Heart right ventricle (tissue), 16 donors: Measurements from ENCODE around the gene PERCC1. TPM values are rescaled to one million over a fixed set of nuclear protein-coding genes. Genes with fewer than 3 reads are reported as not detected.

Experiments used
- ATAC-seq, 8 donors: fragments of 200-7000 bp; cut with Tn5 transposase; one replicate each; pipeline ENCODE4 v1.9.1; 2020; ENCODE audit warnings: mild to moderate bottlenecking in 8 of 8, moderate library complexity in 8 of 8, moderate number of reproducible peaks in 1 of 8
- DNase-seq, 2 donors: peaks; one replicate each; pipeline ENCODE4 v3.0.0-alpha.2; 2020
- H3K27ac ChIP-seq, 10 donors: fragments of 200-600 bp; sonication (generic) in 2 of 10; one replicate each; pipeline versions ENCODE4 v1.5.0 to v1.8.0; 2020 to 2022; ENCODE audit warnings: mild to moderate bottlenecking in 3 of 10
- H3K27me3 ChIP-seq, 7 donors: fragments of 200-600 bp; one replicate each; pipeline ENCODE4 v1.8.0; 2021 to 2022; ENCODE audit warnings: mild to moderate bottlenecking in 2 of 7
- H3K36me3 ChIP-seq, 9 donors: fragments of 200-600 bp; sonication (generic) in 1 of 9; one replicate each; pipeline versions ENCODE4 v1.5.0 to v1.8.0; 2020 to 2022; ENCODE audit warnings: mild to moderate bottlenecking in 2 of 9
- H3K4me1 ChIP-seq, 9 donors: fragments of 200-600 bp; sonication (generic) in 1 of 9; one replicate each; pipeline versions ENCODE4 v1.5.0 to v1.8.0; 2020 to 2022; ENCODE audit warnings: mild to moderate bottlenecking in 4 of 9
- H3K4me3 ChIP-seq, 10 donors: fragments of 200-600 bp; sonication (generic) in 2 of 10; one replicate each; pipeline versions ENCODE4 v1.5.0 to v1.8.0; 2020 to 2022; ENCODE audit warnings: mild to moderate bottlenecking in 7 of 10, moderate library complexity in 2 of 10
- H3K9me3 ChIP-seq, 11 donors: fragments of 200-600 bp in 10 of 11; sonication (generic) in 2 of 11; one replicate each; pipeline versions ENCODE4 v1.5.0 to v1.8.0; 2013 to 2022; ENCODE audit warnings: mild to moderate bottlenecking in 2 of 11, control low read depth in 1 of 11, moderate library complexity in 1 of 11
- WGBS, 2 donors: extraction: QIAGEN DNeasy Blood & Tissue Kit; methylation state at CpG; one replicate each; pipeline ENCODE4 v1.1.7; 2013; ENCODE audit warnings: inconsistent platforms in 1 of 2; 5-methylcytosine and 5-hydroxymethylcytosine counted together
- intact Hi-C, 10 donors: fragments of 100-400 bp; cut with DNase I; formaldehyde crosslinking; loops; one replicate each; pipeline versions ENCODE4 v1.11.1 to v1.14.2; 2022
- polyA plus RNA-seq, 2 donors: library from polyadenylated mRNA; stranded (reverse); fragments of 200-250 nt; gene quantifications; one replicate each; pipeline ENCODE4 v1.2.3, GENCODE V29; 2013
- total RNA-seq, 10 donors: library from RNA; stranded (reverse); fragmentation: NEBNext Ultra II Directional in 3 of 10; extraction: Animal tissue kit (Norgen Biotek cat#: 25700) in 3 of 10; gene quantifications; one replicate each; pipeline versions ENCODE4 v1.2.1 to v1.2.4, GENCODE V29; 2021 to 2023
- TF ChIP-seq, protein P1 (sequence below), 9 donors: fragments of 200-600 bp; sonication (generic) in 2 of 9; IDR thresholded peaks; one replicate each; pipeline versions ENCODE4 v1.5.0 to v1.8.0; 2021 to 2022; ENCODE audit warnings: antibody characterized with exemption in 9 of 9, mild to moderate bottlenecking in 5 of 9, moderate library complexity in 1 of 9
- donor health status: Arrhythmogenic right ventricular cardiomyopathy.
- donor health status: ischemic (EF 13 %, LVEDD 7.1; RV severe dilation, severe dysfunction).
- donor health status: healthy with polysubstance abuse.
- donor health status: DM: no; HTN: yes; CAD: no.
- donor health status: DM: no; HTN: no; CAD: no.
- donor health status: ischemic (EF 25% LVEDD 6.9; RV normal size, moderate dysfunction).
- donor health status: ischemic (EF 25% LVEDD 5.7; RV mildly dilated, moderate dysfunction).
- donor health status: healthy.
- donor health status: DM: yes; HTN: yes; CAD: no.
- donor health status: Ischemic cardiomyopathy.
- donor health status: ischemic (EF 35%, LVEDD 5.7; RV mildly dilated, moderate dysfunction).
- donor health status: nonischemic (EF 11% LVEDD 7.7; RV severe dilation, severe dysfunction).
- donor health status: DM: yes; HTN: yes; CAD: no.
- donor health status: PGD.
- donor health status: ischemic (EF 29% LVEDD 5.4; RV normal size, mild dysfunction).
- donor health status: nonischemic (EF 23%, LVEDD 6.1; RV moderate dilation, normal function).

Gene PERCC1
- total and polyA plus RNA-seq, 12 donors: 0.04 to 0.61 (median 0.47) TPM; not detected in 6

DNA sequence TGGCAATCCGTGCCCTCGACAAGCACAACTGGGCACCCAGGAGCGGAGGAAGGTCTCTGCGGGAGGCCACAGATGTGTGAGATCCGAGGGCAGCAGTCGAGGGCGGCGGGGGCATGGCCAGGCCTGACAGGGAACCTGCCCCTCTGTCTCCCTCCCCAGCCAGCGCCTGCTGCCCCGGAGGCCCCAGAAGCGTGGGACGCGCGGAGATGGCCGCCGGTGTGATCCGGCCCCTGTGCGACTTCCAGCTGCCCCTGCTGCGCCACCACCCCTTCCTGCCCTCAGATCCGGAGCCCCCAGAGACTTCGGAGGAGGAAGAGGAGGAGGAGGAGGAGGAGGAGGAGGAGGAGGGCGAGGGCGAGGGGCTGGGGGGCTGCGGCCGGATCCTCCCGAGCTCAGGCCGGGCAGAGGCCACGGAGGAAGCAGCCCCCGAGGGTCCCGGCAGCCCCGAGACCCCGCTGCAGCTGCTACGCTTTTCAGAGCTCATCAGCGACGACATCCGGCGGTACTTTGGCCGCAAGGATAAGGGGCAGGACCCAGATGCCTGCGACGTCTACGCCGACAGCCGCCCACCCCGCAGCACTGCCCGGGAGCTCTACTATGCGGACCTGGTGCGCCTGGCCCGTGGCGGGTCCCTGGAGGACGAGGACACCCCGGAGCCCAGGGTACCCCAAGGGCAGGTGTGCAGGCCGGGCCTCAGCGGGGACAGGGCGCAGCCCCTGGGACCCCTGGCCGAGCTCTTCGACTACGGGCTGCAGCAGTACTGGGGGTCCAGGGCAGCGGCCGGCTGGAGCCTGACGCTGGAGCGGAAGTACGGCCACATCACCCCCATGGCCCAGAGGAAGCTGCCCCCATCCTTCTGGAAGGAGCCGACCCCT is 1.7 kb downstream of the PERCC1 start:
- Histone ChIP-seq H3K4me1 (peaks cover 0 to 16% (median 6%) of the 10 kb centered on the region in 9 donors), H3K27me3 (peaks cover 0 to 6% (median 0%) of the 10 kb centered on the region in 7 donors), H3K9me3 (no peaks in the 10 kb centered on the region), H3K4me3 (peak overlapping the region in 9 of 10 donors; percentile 38 to 59 (median 46)), H3K36me3 (peaks cover 0 to 11% (median 0%) of the 10 kb centered on the region in 9 donors), H3K27ac (peak overlapping the region in 9 of 10 donors; percentile 65 to 87 (median 79))
- ATAC-seq (peak; percentile 2 to 54 (median 32)), DNase-seq (peak in 1 of 2 donors; percentile 37)
- TF ChIP-seq, protein P1, sequence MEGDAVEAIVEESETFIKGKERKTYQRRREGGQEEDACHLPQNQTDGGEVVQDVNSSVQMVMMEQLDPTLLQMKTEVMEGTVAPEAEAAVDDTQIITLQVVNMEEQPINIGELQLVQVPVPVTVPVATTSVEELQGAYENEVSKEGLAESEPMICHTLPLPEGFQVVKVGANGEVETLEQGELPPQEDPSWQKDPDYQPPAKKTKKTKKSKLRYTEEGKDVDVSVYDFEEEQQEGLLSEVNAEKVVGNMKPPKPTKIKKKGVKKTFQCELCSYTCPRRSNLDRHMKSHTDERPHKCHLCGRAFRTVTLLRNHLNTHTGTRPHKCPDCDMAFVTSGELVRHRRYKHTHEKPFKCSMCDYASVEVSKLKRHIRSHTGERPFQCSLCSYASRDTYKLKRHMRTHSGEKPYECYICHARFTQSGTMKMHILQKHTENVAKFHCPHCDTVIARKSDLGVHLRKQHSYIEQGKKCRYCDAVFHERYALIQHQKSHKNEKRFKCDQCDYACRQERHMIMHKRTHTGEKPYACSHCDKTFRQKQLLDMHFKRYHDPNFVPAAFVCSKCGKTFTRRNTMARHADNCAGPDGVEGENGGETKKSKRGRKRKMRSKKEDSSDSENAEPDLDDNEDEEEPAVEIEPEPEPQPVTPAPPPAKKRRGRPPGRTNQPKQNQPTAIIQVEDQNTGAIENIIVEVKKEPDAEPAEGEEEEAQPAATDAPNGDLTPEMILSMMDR (IDR thresholded peaks at IDR 0.05): no peak
- intact Hi-C loops: no loop called here
- WGBS, 2 donors: 64 to 67% methylated on average over 51 to 63 of the region's 63 CpGs

DNA sequence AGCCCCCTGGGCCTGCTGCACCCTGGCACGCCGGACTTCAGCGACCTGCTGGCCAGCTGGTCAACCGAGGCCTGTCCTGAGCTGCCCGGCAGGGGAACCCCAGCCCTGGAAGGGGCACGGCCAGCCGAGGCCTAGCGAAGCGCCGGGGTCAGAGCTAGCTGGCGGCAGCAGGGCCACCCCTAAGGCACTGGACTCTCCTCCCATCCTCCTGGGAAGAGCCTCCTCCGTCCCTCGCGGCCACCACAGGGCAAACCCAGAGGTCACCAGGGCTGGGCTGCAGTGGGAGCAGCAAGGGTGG is 2.3 kb downstream of the PERCC1 start:
- H3K27ac ChIP-seq: peak overlapping the region in 9 of 10 donors; percentile 65 to 87 (median 79)
- no peak for ATAC-seq
- H3K4me1 ChIP-seq: peaks cover 0 to 15% (median 5%) of the 10 kb centered on the region in 9 donors
- intact Hi-C loops: no loop called here
- TF ChIP-seq, protein P1 (IDR thresholded peaks at IDR 0.05): no peak
- H3K36me3 ChIP-seq: peaks cover 0 to 11% (median 0%) of the 10 kb centered on the region in 9 donors
- no peaks in the 10 kb centered on the region for H3K9me3 ChIP-seq
- DNase-seq: no peak
- WGBS, 2 donors: 76 to 80% methylated on average over 14 of the region's 14 CpGs
- peak overlapping the region in 9 of 10 donors; percentile 38 to 59 (median 46) for H3K4me3 ChIP-seq
- H3K27me3 ChIP-seq: peaks cover 0 to 6% (median 0%) of the 10 kb centered on the region in 7 donors

DNA sequence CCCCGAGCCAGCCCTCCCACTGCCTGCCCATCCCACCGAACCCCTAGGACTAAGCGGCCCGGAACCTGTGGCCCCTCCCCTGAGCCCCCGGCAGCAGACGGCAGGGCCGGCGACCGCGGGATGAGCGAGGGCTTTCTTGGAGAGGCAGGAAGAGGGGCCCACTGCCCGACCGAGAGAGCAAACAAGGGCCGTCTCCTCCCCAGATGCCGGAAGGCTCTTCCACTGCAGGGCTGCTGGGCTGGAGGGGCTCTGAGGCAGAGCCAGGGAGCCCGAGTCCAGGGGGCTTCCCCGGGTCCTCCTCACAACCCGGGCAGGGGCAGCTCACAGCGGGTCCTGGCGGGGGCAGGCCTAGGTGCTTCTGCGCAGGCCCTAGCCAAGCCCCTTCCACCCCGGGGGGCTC is 2.9 kb downstream of the PERCC1 start:
- WGBS, 2 donors: 68 to 72% methylated on average over 21 to 22 of the region's 22 CpGs
- peaks cover 0 to 12% (median under 1%) of the 10 kb centered on the region in 9 donors for H3K4me1 ChIP-seq
- no peak overlapping the region for H3K27ac ChIP-seq
- ATAC-seq (no peak), DNase-seq (no peak)
- H3K9me3 ChIP-seq: no peaks in the 10 kb centered on the region
- TF ChIP-seq, protein P1 (IDR thresholded peaks at IDR 0.05): no peak
- peak overlapping the region in 4 of 10 donors; percentile 49 to 59 (median 53) for H3K4me3 ChIP-seq
- intact Hi-C loops: no loop called here
- H3K27me3 ChIP-seq: peaks cover 0 to 6% (median 0%) of the 10 kb centered on the region in 7 donors
- peaks cover 0 to 11% (median 0%) of the 10 kb centered on the region in 9 donors for H3K36me3 ChIP-seq

DNA sequence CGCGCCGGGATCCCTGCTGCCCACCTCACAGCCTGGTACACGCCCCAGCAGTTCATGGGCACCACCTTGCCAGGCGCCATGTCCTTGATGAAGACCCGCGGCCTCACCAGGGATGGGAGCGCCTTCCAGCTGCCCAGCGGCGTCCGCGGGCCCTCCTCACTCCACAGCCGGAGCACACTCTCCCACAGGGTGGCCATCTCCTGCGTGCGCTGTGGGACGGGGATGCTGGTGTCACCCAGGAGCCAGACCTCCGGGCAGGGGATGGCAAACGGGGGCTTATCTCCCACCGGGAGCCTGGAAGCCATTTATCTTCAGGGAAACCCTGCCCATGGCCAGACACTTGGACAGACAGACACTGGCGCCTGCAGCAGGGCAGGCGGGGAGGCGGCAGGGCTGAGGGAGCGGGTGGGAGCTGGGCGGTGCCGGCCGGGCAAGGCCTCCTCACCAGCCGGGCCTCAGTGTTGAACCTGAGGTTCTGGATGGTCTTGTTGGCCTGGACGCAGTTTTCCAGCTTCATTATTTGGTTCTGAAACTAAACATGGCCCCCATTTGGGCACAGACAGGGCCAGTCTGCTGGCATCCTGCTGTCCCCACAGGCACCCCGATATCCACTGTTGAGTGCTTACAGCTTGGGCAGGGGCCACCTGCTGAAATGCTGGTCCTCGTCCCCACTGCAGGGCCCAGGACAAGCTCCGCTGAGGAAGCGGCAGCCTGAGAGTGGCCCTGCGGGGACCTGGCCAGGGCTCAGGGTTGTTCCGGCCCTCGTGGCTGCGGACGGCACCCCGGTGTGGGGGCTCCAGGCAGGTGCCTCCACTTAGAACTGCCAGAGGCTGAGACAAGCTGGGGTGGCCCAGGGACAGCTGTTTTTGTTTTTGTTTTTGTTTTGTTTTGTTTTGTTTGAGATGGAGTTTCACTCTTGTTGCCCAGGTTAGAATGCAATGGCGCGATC is 4.0 kb downstream of the PERCC1 start:
- H3K27ac ChIP-seq: no peak overlapping the region
- peaks cover 0 to 11% (median 0%) of the 10 kb centered on the region in 9 donors for H3K36me3 ChIP-seq
- H3K4me1 ChIP-seq: peaks cover 0 to 12% (median 0%) of the 10 kb centered on the region in 9 donors
- no peaks in the 10 kb centered on the region for H3K9me3 ChIP-seq
- no peak overlapping the region for H3K4me3 ChIP-seq
- H3K27me3 ChIP-seq: peaks cover 0 to 6% (median 0%) of the 10 kb centered on the region in 7 donors
- ATAC-seq: no peak
- DNase-seq: no peak
- 92 to 95% methylated on average over 40 of the region's 40 CpGs for WGBS, 2 donors
- intact Hi-C loops: no loop called here
- TF ChIP-seq, protein P1 (IDR thresholded peaks at IDR 0.05): no peak
